Esophagus squamous epithelium (tissue), 4 donors: Measurements from ENCODE around the gene FDXR.

Experiments used
- POLR2A ChIP-seq, 4 donors: fragments of 450-650 bp; IDR thresholded peaks; one replicate each; pipeline ENCODE4 v1.6.1; 2017; ENCODE audit warnings: antibody characterized with exemption in 4 of 4, mild to moderate bottlenecking in 4 of 4, moderate library complexity in 3 of 4
- TF ChIP-seq, protein P1 (sequence below), 6 experiments: fragments of 450-650 bp in 4 of 6; fragments of 200-600 bp in 2 of 6; sonication (generic) in 2 of 6; IDR thresholded peaks; one replicate each; pipeline ENCODE4 v1.5.1; 2016 to 2019; ENCODE audit warnings: antibody characterized with exemption in 6 of 6, mild to moderate bottlenecking in 4 of 6, moderate library complexity in 4 of 6

GRCh38 chr17:74819801-74820436, 52.9 kb downstream of the FDXR start:
- TF ChIP-seq, protein P1, sequence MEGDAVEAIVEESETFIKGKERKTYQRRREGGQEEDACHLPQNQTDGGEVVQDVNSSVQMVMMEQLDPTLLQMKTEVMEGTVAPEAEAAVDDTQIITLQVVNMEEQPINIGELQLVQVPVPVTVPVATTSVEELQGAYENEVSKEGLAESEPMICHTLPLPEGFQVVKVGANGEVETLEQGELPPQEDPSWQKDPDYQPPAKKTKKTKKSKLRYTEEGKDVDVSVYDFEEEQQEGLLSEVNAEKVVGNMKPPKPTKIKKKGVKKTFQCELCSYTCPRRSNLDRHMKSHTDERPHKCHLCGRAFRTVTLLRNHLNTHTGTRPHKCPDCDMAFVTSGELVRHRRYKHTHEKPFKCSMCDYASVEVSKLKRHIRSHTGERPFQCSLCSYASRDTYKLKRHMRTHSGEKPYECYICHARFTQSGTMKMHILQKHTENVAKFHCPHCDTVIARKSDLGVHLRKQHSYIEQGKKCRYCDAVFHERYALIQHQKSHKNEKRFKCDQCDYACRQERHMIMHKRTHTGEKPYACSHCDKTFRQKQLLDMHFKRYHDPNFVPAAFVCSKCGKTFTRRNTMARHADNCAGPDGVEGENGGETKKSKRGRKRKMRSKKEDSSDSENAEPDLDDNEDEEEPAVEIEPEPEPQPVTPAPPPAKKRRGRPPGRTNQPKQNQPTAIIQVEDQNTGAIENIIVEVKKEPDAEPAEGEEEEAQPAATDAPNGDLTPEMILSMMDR (IDR thresholded peaks at IDR 0.05) = no peak
- TF ChIP-seq POLR2A (IDR thresholded peaks at IDR 0.05) = no peak
